DOHH2 (cell line): ENCODE data around the gene GPC6.

ENCODE experiments used
- H3F3A ChIP-seq: fragments of 200-600 bp; sonication (generic), shearing (Covaris generic); 2 replicates; pipeline ENCODE4 v1.6.0; 2016; ENCODE audit warnings: antibody characterized with exemption, mild to moderate bottlenecking; ENCODE audit not compliant: control insufficient read depth, insufficient read depth
- H3K27ac ChIP-seq: fragments of 200-600 bp; sonication (generic); 2 replicates; pipeline ENCODE4 v1.5.1; 2014; ENCODE audit warnings: low read depth, mild to moderate bottlenecking, low read length, moderate library complexity
- H3K27me3 ChIP-seq: fragments of 200-600 bp; sonication (generic); 2 replicates; pipeline ENCODE4 v1.6.1; 2014; ENCODE audit warnings: mild to moderate bottlenecking, low read length, mixed read lengths; ENCODE audit not compliant: control insufficient read depth
- H3K36me3 ChIP-seq: fragments of 200-600 bp; sonication (generic); 2 replicates; pipeline ENCODE4 v1.6.1; 2014; ENCODE audit warnings: mild to moderate bottlenecking, low read length, moderate library complexity, mixed read lengths; ENCODE audit not compliant: control insufficient read depth
- H3K4me1 ChIP-seq: fragments of 200-600 bp; sonication (generic); 2 replicates; pipeline ENCODE4 v1.6.1; 2014; ENCODE audit warnings: mild to moderate bottlenecking, low read length, mixed read lengths; ENCODE audit not compliant: control insufficient read depth
- H3K4me2 ChIP-seq: fragments of 200-600 bp; sonication (generic); 2 replicates; pipeline ENCODE4 v1.6.0; 2014; ENCODE audit warnings: mild to moderate bottlenecking, low read length, moderate library complexity
- H3K4me3 ChIP-seq: fragments of 200-600 bp; sonication (generic); 2 replicates; pipeline ENCODE4 v1.5.1; 2014; ENCODE audit warnings: mild to moderate bottlenecking, low read length, mixed read lengths
- H3K79me2 ChIP-seq: fragments of 200-600 bp; sonication (generic); 2 replicates; pipeline ENCODE4 v1.6.1; 2014; ENCODE audit warnings: mild to moderate bottlenecking, low read length, mixed read lengths; ENCODE audit not compliant: control insufficient read depth
- H3K9me2 ChIP-seq: fragments of 200-600 bp; sonication (generic); replicated peaks from 2 replicates; pipeline ENCODE4 v1.6.1; 2014; ENCODE audit warnings: mild to moderate bottlenecking, low read length, mixed read lengths; ENCODE audit not compliant: control insufficient read depth
- H3K9me3 ChIP-seq: fragments of 200-600 bp; sonication (generic); 2 replicates; pipeline ENCODE4 v1.6.1; 2014; ENCODE audit warnings: antibody characterized with exemption, low read length, mixed read lengths; ENCODE audit not compliant: control insufficient read depth, insufficient read depth
- H4K20me1 ChIP-seq: fragments of 200-600 bp; sonication (generic); 2 replicates; pipeline ENCODE4 v1.6.0; 2014; ENCODE audit warnings: low read depth, mild to moderate bottlenecking, antibody characterized with exemption, low read length, moderate library complexity; ENCODE audit not compliant: control insufficient read depth, insufficient read depth
- EZH2phosphoT487 ChIP-seq: fragments of 200-600 bp; sonication (generic); IDR thresholded peaks from 2 replicates; pipeline ENCODE4 v1.6.1; 2017; ENCODE audit warnings: borderline replicate concordance, mild to moderate bottlenecking, antibody characterized with exemption, low read length, moderate library complexity, mixed read lengths
- TF ChIP-seq, protein P1 (sequence below): fragments of 200-600 bp; sonication (generic); IDR thresholded peaks from one replicate; pipeline ENCODE4 v1.5.1; 2014; ENCODE audit warnings: antibody characterized with exemption, mild to moderate bottlenecking, low read depth, low read length; ENCODE audit not compliant: poor library complexity, severe bottlenecking

The GPC6 gene

GRCh38 chr13:93307651-93308050 lies 81.0 kb downstream of the GPC6 start:
- TF ChIP-seq, protein P1, sequence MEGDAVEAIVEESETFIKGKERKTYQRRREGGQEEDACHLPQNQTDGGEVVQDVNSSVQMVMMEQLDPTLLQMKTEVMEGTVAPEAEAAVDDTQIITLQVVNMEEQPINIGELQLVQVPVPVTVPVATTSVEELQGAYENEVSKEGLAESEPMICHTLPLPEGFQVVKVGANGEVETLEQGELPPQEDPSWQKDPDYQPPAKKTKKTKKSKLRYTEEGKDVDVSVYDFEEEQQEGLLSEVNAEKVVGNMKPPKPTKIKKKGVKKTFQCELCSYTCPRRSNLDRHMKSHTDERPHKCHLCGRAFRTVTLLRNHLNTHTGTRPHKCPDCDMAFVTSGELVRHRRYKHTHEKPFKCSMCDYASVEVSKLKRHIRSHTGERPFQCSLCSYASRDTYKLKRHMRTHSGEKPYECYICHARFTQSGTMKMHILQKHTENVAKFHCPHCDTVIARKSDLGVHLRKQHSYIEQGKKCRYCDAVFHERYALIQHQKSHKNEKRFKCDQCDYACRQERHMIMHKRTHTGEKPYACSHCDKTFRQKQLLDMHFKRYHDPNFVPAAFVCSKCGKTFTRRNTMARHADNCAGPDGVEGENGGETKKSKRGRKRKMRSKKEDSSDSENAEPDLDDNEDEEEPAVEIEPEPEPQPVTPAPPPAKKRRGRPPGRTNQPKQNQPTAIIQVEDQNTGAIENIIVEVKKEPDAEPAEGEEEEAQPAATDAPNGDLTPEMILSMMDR = no peak
- H3K79me2 ChIP-seq = no peaks in the 10 kb centered on the region
- H3F3A ChIP-seq = no peaks in the 10 kb centered on the region
- no peak overlapping the region for H3K4me2 ChIP-seq
- H3K4me3 ChIP-seq = no peak overlapping the region
- H3K4me1 ChIP-seq = no peaks in the 10 kb centered on the region
- H4K20me1 ChIP-seq = no peaks in the 10 kb centered on the region
- no peaks in the 10 kb centered on the region for H3K9me3 ChIP-seq
- H3K9me2 ChIP-seq = no peaks in the 10 kb centered on the region
- H3K36me3 ChIP-seq = no peaks in the 10 kb centered on the region
- H3K27me3 ChIP-seq = no peaks in the 10 kb centered on the region
- H3K27ac ChIP-seq = no peak overlapping the region

GRCh38 chr13:93309886-93310523 lies 83.4 kb downstream of the GPC6 start:
- Histone ChIP-seq H3F3A (no peaks in the 10 kb centered on the region), H3K4me2 (no peak overlapping the region), H4K20me1 (no peaks in the 10 kb centered on the region), H3K79me2 (no peaks in the 10 kb centered on the region), H3K36me3 (no peaks in the 10 kb centered on the region), H3K27ac (no peak overlapping the region), H3K9me2 (no peaks in the 10 kb centered on the region), H3K27me3 (no peaks in the 10 kb centered on the region), H3K4me3 (no peak overlapping the region), H3K9me3 (no peaks in the 10 kb centered on the region), H3K4me1 (no peaks in the 10 kb centered on the region)
- TF ChIP-seq, protein P1 = no peak
- TF ChIP-seq EZH2phosphoT487 = no peak

DNA sequence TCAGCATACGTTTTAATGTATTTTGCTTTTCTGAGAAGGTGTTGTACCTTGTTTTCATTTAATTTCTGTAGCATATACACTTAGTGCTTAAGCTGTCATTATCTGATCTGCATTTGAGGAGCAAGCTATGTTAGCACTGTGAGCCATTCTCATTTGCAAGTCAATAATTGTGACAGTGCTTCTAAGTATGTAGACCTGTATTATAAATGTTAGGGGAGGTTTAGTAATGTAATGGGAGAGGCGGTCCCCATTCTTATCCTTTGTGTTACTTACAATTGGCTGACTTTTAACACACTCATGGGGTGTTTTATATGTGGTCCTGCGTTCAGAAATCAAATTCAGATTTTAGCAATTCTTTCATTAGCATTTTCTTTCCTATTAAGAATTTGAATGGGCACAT lies 90.2 kb downstream of the GPC6 start:
- H3K4me2 ChIP-seq = no peak overlapping the region
- no peaks in the 10 kb centered on the region for H3K4me1 ChIP-seq
- no peaks in the 10 kb centered on the region for H4K20me1 ChIP-seq
- no peaks in the 10 kb centered on the region for H3K27me3 ChIP-seq
- no peaks in the 10 kb centered on the region for H3K9me2 ChIP-seq
- H3K4me3 ChIP-seq = no peak overlapping the region
- TF ChIP-seq, protein P1 = no peak
- TF ChIP-seq EZH2phosphoT487 = no peak
- no peak overlapping the region for H3K27ac ChIP-seq
- H3K9me3 ChIP-seq = no peaks in the 10 kb centered on the region
- H3K79me2 ChIP-seq = no peaks in the 10 kb centered on the region
- no peaks in the 10 kb centered on the region for H3F3A ChIP-seq
- H3K36me3 ChIP-seq = no peaks in the 10 kb centered on the region
